HL-60 (cell line): ENCODE data around the gene HNRNPA3.

Source experiments
- GABPA ChIP-seq: IDR thresholded peaks from 2 replicates; pipeline ENCODE4 v1.6.1; 2012; ENCODE audit warnings: low read depth
- TF ChIP-seq, protein P1 (sequence below): IDR thresholded peaks from one replicate; pipeline ENCODE4 v1.5.1; 2011; ENCODE audit warnings: low read length, control low read depth, inconsistent platforms; ENCODE audit not compliant: insufficient read depth

DNA sequence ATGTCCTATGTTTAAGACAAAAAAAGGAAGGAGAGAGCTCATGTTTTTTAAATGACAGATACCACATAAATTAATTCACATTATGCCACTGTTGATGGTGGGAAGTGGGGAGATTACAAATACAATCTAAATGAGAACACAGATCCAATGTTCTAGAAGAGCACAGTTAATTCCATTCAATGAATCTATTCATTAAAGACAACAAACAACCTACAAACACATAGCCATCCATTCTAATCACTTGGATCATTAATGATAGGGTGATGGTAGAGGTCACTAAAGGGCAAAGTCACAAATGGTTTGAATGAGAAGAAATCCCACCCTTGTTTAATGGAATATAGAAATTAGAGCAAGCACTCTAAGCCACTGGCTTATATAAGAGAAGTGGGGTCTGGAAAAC lies 21.7 kb downstream of the HNRNPA3 start:
- TF ChIP-seq, protein P1, sequence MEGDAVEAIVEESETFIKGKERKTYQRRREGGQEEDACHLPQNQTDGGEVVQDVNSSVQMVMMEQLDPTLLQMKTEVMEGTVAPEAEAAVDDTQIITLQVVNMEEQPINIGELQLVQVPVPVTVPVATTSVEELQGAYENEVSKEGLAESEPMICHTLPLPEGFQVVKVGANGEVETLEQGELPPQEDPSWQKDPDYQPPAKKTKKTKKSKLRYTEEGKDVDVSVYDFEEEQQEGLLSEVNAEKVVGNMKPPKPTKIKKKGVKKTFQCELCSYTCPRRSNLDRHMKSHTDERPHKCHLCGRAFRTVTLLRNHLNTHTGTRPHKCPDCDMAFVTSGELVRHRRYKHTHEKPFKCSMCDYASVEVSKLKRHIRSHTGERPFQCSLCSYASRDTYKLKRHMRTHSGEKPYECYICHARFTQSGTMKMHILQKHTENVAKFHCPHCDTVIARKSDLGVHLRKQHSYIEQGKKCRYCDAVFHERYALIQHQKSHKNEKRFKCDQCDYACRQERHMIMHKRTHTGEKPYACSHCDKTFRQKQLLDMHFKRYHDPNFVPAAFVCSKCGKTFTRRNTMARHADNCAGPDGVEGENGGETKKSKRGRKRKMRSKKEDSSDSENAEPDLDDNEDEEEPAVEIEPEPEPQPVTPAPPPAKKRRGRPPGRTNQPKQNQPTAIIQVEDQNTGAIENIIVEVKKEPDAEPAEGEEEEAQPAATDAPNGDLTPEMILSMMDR: no peak
- no peak for TF ChIP-seq GABPA
